ENCODE measurements around the gene PRSS48.

DNA sequence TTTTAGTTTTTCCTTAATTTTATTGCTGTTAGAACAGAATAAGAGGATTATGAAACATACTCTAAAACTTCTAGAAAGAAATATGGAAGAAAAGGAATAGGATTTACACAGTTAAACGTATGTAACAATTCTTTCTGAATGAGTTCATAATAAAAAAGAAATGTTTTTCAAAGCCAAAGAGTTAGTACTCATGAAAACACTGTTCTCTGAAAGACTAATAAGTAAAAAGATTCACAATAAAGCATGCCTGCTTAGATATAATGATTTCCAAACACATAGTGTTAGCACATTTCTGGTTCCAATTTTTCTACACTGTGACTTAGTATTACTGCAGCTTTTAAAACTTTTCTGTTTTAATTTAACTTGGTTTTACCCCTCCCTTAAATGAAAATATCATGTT is 49.8 kb upstream of the PRSS48 start:
- TF ChIP-seq, protein P1, sequence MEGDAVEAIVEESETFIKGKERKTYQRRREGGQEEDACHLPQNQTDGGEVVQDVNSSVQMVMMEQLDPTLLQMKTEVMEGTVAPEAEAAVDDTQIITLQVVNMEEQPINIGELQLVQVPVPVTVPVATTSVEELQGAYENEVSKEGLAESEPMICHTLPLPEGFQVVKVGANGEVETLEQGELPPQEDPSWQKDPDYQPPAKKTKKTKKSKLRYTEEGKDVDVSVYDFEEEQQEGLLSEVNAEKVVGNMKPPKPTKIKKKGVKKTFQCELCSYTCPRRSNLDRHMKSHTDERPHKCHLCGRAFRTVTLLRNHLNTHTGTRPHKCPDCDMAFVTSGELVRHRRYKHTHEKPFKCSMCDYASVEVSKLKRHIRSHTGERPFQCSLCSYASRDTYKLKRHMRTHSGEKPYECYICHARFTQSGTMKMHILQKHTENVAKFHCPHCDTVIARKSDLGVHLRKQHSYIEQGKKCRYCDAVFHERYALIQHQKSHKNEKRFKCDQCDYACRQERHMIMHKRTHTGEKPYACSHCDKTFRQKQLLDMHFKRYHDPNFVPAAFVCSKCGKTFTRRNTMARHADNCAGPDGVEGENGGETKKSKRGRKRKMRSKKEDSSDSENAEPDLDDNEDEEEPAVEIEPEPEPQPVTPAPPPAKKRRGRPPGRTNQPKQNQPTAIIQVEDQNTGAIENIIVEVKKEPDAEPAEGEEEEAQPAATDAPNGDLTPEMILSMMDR (IDR thresholded peaks at IDR 0.05): no peak
- TF ChIP-seq POLR2A (IDR thresholded peaks at IDR 0.05; ENCODE audit: low read length) (no peak), PBX3 (IDR thresholded peaks at IDR 0.05) (no peak), SMC3 (IDR thresholded peaks at IDR 0.05) (no peak), MYC (IDR thresholded peaks at IDR 0.05; ENCODE audit: borderline replicate concordance, low read length) (no peak)
